GM12878 (cell line): ENCODE measurements around the gene IGSF23.

Source experiments
- BACH1 ChIP-seq: fragments of 450-650 bp; IDR thresholded peaks from 2 replicates; pipeline ENCODE4 v1.6.1; 2017; ENCODE audit warnings: mild to moderate bottlenecking, borderline replicate concordance
- CEBPB ChIP-seq, 2 experiments: fragments of 150-350 bp in 1 of 2; IDR thresholded peaks; 2 replicates each; pipeline ENCODE4 v1.6.1; 2012 to 2014; ENCODE audit warnings: low read depth in 2 of 2, low read length in 2 of 2, borderline replicate concordance in 1 of 2, inconsistent platforms in 1 of 2
- CHD2 ChIP-seq: IDR thresholded peaks from 2 replicates; pipeline ENCODE4 v1.6.1; 2011; ENCODE audit warnings: low read depth, low read length, improper control_type of control experiment, borderline replicate concordance
- EP300 ChIP-seq, 2 experiments: fragments of 150-350 bp in 1 of 2; IDR thresholded peaks; 2 replicates each; pipeline ENCODE4 v1.6.1; 2011 to 2012; ENCODE audit warnings: low read depth in 2 of 2, low read length in 2 of 2, borderline replicate concordance in 1 of 2, improper control_type of control experiment in 1 of 2, inconsistent platforms in 1 of 2; ENCODE audit not compliant: control insufficient read depth in 1 of 2
- FOS ChIP-seq: IDR thresholded peaks from 3 replicates; pipeline ENCODE4 v1.6.1; 2011; ENCODE audit warnings: borderline replicate concordance; ENCODE audit not compliant: insufficient read length; ENCODE audit errors: extremely low read depth
- FOXM1 ChIP-seq: IDR thresholded peaks from 2 replicates; pipeline ENCODE4 v1.6.1; 2012; ENCODE audit warnings: low read depth, mild to moderate bottlenecking, inconsistent platforms, low read length, moderate library complexity
- NFYB ChIP-seq: IDR thresholded peaks from 2 replicates; pipeline ENCODE4 v1.6.1; 2011; ENCODE audit warnings: low read depth, mild to moderate bottlenecking, low read length, improper control_type of control experiment, moderate library complexity; ENCODE audit not compliant: insufficient read depth
- YY1 ChIP-seq: IDR thresholded peaks from 2 replicates; pipeline ENCODE4 v1.6.1; 2011; ENCODE audit warnings: low read depth, mild to moderate bottlenecking, low read length
- TF ChIP-seq, protein P1 (sequence below), 3 experiments: IDR thresholded peaks in 2 of 3; conservative IDR thresholded peaks in 1 of 3; 2 replicates each; pipeline ENCODE4 v1.5.1; 2011; ENCODE audit warnings: low read depth in 3 of 3, low read length in 3 of 3, mild to moderate bottlenecking in 3 of 3, control low read depth in 2 of 3, moderate library complexity in 2 of 3, inconsistent platforms in 1 of 3, mixed read lengths in 1 of 3; ENCODE audit not compliant: control insufficient read depth in 2 of 3, insufficient read depth in 1 of 3; ENCODE audit errors: extremely low read depth in 1 of 3
- TF ChIP-seq, protein P2 (sequence below): IDR thresholded peaks from 2 replicates; pipeline ENCODE4 v1.6.1; 2012; ENCODE audit warnings: low read depth, low read length, improper control_type of control experiment
- TF ChIP-seq, protein P3 (sequence below): fragments of 450-650 bp; formaldehyde crosslinking; IDR thresholded peaks from 2 replicates; pipeline ENCODE4 v1.4.0; 2020; ENCODE audit warnings: mild to moderate bottlenecking, moderate library complexity

DNA sequence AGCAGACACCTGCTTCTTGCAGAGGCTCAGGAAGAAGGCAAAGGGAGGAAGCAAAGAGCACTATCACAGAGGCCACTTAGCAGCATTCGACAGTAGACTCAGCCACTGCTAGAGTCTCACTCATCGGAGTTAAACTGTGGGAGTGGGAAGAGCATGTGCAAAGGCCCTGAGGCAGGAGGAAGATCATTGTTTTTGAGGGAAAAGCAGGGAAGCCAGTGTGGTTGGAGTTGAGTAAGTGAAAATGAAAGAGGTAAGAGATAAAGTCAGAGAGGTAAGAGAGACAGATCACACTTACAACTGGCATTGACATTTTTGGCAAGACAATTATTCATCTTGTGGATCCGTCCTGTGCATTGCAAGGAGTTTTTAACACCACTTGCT, 42.8 kb upstream of the IGSF23 start:
- no peak for TF ChIP-seq FOS
- no peak for TF ChIP-seq NFYB
- TF ChIP-seq CEBPB (IDR thresholded peaks at IDR 0.05; ENCODE audit: borderline replicate concordance in 1 of 2, low read depth in 2 of 2, low read length in 2 of 2): no peak
- TF ChIP-seq, protein P1, sequence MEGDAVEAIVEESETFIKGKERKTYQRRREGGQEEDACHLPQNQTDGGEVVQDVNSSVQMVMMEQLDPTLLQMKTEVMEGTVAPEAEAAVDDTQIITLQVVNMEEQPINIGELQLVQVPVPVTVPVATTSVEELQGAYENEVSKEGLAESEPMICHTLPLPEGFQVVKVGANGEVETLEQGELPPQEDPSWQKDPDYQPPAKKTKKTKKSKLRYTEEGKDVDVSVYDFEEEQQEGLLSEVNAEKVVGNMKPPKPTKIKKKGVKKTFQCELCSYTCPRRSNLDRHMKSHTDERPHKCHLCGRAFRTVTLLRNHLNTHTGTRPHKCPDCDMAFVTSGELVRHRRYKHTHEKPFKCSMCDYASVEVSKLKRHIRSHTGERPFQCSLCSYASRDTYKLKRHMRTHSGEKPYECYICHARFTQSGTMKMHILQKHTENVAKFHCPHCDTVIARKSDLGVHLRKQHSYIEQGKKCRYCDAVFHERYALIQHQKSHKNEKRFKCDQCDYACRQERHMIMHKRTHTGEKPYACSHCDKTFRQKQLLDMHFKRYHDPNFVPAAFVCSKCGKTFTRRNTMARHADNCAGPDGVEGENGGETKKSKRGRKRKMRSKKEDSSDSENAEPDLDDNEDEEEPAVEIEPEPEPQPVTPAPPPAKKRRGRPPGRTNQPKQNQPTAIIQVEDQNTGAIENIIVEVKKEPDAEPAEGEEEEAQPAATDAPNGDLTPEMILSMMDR (IDR thresholded peaks at IDR 0.05 in 2 of 3, conservative IDR thresholded peaks at IDR 0.05 in 1 of 3; ENCODE audit: control insufficient read depth in 2 of 3, extremely low read depth in 1 of 3, insufficient read depth in 1 of 3, low read depth in 3 of 3, low read length in 3 of 3): no peak
- no peak for TF ChIP-seq EP300 (IDR thresholded peaks at IDR 0.05; ENCODE audit: borderline replicate concordance in 1 of 2, control insufficient read depth in 1 of 2, low read depth in 2 of 2, low read length in 2 of 2)
- no peak for TF ChIP-seq YY1
- TF ChIP-seq, protein P2, sequence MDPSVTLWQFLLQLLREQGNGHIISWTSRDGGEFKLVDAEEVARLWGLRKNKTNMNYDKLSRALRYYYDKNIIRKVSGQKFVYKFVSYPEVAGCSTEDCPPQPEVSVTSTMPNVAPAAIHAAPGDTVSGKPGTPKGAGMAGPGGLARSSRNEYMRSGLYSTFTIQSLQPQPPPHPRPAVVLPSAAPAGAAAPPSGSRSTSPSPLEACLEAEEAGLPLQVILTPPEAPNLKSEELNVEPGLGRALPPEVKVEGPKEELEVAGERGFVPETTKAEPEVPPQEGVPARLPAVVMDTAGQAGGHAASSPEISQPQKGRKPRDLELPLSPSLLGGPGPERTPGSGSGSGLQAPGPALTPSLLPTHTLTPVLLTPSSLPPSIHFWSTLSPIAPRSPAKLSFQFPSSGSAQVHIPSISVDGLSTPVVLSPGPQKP: no peak
- TF ChIP-seq CHD2: no peak
- TF ChIP-seq, protein P3, sequence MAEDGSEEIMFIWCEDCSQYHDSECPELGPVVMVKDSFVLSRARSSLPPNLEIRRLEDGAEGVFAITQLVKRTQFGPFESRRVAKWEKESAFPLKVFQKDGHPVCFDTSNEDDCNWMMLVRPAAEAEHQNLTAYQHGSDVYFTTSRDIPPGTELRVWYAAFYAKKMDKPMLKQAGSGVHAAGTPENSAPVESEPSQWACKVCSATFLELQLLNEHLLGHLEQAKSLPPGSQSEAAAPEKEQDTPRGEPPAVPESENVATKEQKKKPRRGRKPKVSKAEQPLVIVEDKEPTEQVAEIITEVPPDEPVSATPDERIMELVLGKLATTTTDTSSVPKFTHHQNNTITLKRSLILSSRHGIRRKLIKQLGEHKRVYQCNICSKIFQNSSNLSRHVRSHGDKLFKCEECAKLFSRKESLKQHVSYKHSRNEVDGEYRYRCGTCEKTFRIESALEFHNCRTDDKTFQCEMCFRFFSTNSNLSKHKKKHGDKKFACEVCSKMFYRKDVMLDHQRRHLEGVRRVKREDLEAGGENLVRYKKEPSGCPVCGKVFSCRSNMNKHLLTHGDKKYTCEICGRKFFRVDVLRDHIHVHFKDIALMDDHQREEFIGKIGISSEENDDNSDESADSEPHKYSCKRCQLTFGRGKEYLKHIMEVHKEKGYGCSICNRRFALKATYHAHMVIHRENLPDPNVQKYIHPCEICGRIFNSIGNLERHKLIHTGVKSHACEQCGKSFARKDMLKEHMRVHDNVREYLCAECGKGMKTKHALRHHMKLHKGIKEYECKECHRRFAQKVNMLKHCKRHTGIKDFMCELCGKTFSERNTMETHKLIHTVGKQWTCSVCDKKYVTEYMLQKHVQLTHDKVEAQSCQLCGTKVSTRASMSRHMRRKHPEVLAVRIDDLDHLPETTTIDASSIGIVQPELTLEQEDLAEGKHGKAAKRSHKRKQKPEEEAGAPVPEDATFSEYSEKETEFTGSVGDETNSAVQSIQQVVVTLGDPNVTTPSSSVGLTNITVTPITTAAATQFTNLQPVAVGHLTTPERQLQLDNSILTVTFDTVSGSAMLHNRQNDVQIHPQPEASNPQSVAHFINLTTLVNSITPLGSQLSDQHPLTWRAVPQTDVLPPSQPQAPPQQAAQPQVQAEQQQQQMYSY (CRISPR knock-in tag): no peak
- TF ChIP-seq BACH1: no peak
- TF ChIP-seq FOXM1: no peak
